ENCODE results near the gene CTNND1.
"Not testable (repeated sequence)": the region's sequence is repeated elsewhere in the genome, so short reads cannot be mapped to it uniquely, and the experiment has no call there.

The CTNND1 gene

GRCh38 chr11:57761301-57762234 is at the start of gene CTNND1:
Gene CTNND1, plus strand, starts transcription at chr11:57761802. Its CDS starts 29,677 bp downstream, at chr11:57791479.
- peak; percentile 100 for DNase-seq (ENCODE audit: low spot score)

- DNase-seq (ENCODE audit: low spot score): peak; percentile 100
Measured at GRCh38 chr11:57712256-57713150, 49.1 kb upstream of the CTNND1 start, which contains the start of gene TMX2. Gene TMX2, plus strand, starts transcription at chr11:57712593. Its CDS starts 26 bp downstream, at chr11:57712619.

DNA sequence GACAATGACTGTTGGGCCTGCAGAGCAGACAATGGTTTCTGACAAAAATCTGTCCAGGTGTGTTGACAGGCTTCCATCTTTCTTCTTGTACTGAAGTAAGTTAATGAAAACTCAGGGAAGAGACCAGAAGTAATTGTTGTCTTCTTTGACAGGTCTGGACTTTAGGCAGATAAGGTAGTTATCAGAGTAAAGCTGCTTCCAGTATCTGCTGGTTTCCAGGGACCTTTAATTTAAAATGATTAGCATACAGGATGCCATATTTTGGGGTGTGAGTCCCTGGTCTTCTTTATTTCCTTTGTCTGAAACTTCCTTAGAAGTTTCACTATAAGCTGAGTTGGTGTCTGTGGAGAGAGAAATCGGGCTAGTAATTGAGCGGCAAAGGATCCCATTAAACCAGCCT is 47.8 kb upstream of the CTNND1 start:
- no peak for DNase-seq (ENCODE audit: low spot score)

- DNase-seq (ENCODE audit: low spot score): not testable (repeated sequence)
Measured at GRCh38 chr11:57716726-57717125, 44.9 kb upstream of the CTNND1 start.

DNA sequence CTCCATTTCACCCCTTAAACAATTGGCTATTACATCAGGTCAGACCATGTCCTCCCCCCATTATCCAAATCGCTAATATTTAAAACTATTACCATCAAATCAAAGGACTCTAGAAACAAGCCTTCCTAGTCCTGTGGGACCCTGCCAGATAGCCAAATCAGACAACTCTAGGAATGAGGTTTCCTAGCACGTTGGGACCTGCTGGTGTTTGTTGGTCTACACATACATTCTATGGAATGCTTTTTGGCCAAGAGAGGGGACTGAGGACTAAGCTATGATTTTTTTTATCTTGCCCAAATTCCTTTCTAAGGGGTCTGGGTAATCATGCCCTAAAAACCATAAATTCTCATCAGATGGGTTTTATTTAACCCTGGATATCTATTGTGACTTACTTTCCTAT is 34.4 kb upstream of the CTNND1 start:
- no peak for DNase-seq (ENCODE audit: low spot score)

DNA sequence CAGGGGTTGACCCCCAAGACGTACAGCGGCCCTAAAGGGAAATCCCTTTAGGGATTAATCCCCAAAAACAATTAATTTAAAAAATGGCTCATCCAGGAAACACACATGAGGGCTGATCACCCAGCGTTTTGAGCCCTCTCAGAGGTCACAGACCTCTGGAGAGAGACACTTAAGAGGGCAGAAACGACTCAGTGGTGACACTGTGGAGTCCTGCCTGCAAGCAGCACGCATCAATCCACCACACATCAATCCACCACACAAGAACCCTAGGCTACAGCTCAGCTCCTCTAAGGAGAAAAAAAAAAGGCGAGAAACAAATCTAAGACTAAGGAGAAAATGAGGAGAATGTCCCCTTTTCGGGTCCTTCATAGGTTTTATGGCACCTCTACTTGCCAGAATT is 32.8 kb upstream of the CTNND1 start:
- no peak for DNase-seq (ENCODE audit: low spot score)

GRCh38 chr11:57729479-57729878 is 32.1 kb upstream of the CTNND1 start:
- no peak for DNase-seq (ENCODE audit: low spot score)

- no peak for DNase-seq (ENCODE audit: low spot score)
Measured at GRCh38 chr11:57732661-57733060, 28.9 kb upstream of the CTNND1 start.

- no peak for DNase-seq (ENCODE audit: low spot score)
Measured at GRCh38 chr11:57735619-57736298, 25.8 kb upstream of the CTNND1 start.

DNA sequence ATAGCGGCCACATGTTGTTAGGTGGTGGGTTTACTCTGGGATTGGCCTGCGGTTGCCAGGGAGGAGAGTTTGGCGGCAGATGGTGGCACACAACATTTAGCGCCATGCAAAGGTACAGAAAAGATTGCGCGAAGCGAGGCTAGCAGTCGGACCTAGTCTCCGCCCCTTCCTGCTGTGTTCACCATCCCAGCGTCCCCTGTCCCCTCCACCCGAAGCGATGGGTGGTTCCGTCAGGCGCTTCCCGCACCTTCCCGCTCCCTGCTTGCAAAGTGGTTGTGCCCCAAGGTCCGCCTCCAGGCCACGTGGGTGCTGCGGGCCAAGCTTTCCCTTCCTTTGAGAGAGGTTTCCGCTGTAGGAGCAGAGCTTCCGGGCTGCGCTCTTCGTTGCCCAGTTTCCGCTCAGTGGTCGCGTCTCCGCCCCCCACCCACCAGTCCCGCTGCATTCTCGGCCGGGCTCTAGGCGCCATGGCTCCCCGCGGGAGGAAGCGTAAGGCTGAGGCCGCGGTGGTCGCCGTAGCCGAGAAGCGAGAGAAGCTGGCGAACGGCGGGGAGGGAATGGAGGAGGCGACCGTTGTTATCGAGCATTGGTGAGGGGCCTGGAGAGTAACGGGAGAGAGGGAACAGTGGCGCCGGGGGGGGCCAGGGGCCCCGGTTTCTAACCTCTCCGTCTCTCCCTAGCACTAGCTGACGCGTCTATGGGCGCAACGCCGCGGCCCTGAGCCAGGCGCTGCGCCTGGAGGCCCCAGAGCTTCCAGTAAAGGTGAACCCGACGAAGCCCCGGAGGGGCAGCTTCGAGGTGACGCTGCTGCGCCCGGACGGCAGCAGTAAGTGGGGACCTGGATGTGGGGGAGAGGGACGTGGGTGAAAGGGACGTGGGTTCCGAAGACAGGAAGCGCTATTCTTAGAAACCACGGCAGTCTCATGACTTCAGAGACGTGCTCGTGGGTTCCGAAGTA is 20.2 kb upstream of the CTNND1 start, which contains the start of gene SELENOH:
SELENOH (plus strand) TSS at position 360 of the 955 bp plus-strand sequence; CDS start at position 465, 105 bp downstream.
- DNase-seq (ENCODE audit: low spot score): peak; percentile 100

GRCh38 chr11:57742087-57742452 is 19.5 kb upstream of the CTNND1 start:
- no peak for DNase-seq (ENCODE audit: low spot score)

GRCh38 chr11:57744357-57744756 is 17.2 kb upstream of the CTNND1 start:
- DNase-seq (ENCODE audit: low spot score): no peak

DNA sequence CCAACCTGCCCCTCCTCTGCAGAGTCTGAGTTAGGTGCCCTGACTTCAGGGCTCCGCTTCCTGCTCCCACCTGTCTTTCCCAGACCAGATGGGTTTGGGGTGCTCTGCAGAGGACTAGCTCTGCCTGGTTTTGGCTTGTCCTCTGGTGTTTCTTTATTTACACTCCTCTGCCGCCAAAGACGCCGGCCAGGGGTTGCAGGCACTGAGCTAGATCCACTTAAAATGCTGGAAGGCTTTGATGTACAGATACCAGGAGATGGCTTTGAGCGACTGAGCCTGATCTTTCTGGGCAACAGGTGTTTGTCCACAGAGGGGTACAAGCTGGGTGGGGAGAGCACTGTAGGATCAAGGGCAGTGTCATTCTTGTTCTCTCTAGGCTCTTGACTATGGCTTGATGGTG is 16.4 kb upstream of the CTNND1 start:
- no peak for DNase-seq (ENCODE audit: low spot score)

DNA sequence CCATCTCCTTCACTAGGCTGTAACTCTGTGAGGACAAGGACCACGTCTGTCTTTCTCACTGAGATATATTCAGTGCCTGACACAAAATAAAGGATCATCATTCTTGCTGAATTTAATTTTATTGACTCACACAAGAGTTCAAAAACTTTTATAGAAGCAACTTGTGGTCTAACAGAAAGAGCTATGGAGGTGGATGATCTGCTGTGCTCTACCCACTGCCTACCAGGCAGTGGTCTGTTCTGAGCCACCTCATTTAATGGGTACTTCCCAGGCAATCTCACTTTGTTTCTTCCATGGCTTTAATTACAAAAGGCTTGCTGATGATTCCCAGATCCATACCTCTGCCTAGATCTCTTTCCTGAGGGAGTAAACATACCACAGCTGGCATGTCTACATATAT is 14.7 kb upstream of the CTNND1 start:
- no peak for DNase-seq (ENCODE audit: low spot score)

GRCh38 chr11:57751176-57751575 is 10.4 kb upstream of the CTNND1 start:
- no peak for DNase-seq (ENCODE audit: low spot score)

- peak; percentile 94 for DNase-seq (ENCODE audit: low spot score)
Measured at GRCh38 chr11:57751676-57752253, 9.8 kb upstream of the CTNND1 start, which contains the start of gene BTBD18. Gene BTBD18, minus strand, starts transcription at chr11:57751819. Its CDS starts 631 bp downstream, at chr11:57751188.

- DNase-seq (ENCODE audit: low spot score): no peak
Measured at GRCh38 chr11:57752954-57753353, 8.6 kb upstream of the CTNND1 start.

- DNase-seq (ENCODE audit: low spot score): no peak
Measured at GRCh38 chr11:57758174-57758573, 3.4 kb upstream of the CTNND1 start.

- no peak for DNase-seq (ENCODE audit: low spot score)
Measured at GRCh38 chr11:57762235-57762861, 746 bp downstream of the CTNND1 start.

GRCh38 chr11:57763568-57763967 is 2.0 kb downstream of the CTNND1 start:
- DNase-seq (ENCODE audit: low spot score): peak; percentile 85

Data from HuH-7 (cell line).